Stimulated activated CD4-positive, alpha-beta T cell treated with anti-CD3 and anti-CD28 coated beads, Interleukin-1b, Interleukin-23, amount 100 ng/mL, for 48 hours (primary cell): ENCODE data around the gene PRICKLE4.
"Not testable (repeated sequence)": the region's sequence is repeated elsewhere in the genome, so short reads cannot be mapped to it uniquely, and the experiment has no call there.

ENCODE experiments used
- DNase-seq: peaks from one replicate; pipeline ENCODE4 v3.0.0-alpha.2; 2020

Gene PRICKLE4

DNA sequence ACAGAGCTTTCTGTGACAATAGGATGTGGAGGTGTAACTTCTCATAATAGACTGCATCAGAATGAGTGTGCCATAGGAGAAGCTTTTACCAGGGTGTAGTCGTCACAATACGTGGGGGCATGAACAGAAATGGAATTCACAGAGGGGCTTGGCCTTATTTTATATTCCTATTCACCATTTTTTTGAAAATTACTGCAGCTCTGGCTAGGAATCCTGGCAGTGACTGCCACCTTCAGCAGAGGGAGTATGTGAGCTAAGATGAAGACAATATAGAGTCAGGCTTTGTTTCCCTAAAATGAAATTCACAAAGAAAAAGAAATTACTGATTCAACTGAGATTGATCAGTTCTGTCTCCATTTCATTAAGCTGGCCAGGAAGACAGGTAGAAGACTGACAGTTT is 20.8 kb downstream of the PRICKLE4 start:
- no peak for DNase-seq

DNA sequence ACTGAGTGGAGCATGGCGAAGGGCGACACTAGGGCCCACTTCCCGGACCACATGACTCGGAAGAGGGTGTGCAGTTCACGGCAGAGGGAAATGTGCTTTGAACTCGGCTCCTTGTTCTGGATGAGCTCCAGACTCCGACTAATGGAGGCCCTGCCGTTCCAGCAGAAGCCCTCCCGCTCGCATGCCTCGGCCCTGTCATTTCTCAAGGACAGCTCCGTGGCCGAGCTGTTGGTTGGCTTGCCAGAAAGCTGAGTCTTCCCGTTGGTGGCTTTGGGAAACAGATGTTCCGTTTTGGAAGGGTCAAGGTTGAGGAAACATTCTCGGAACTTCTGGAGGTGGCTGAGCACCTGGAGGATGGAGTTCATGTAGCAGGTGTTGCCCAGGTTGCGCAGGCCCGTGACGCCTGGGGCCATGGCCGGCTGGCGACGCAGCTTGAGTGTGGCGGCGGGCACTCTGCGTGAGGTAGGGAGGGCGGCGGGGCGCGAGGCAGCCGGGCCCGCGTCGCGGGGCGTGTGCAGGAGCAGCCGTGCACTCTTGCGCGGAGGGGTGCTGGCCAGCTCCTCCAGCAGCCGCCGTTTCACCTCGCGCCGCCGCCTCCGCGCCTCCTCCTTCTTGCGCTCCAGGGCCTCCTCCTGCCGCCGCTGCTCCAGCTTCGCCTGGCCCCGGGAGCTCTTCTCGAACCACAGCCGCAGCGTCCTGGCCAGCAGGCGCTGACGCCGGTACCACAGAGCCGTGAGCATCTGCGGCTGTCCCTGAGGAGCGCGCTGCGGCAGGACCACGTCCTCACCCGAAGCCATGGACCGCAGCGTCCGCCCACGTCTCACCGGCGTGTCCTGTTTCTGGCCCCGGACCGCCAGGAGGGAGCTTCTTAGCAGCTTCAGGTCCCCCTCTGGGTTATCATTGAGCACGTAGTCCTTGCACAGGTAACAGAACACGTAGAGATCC is 25.5 kb downstream of the PRICKLE4 start:
- no peak for DNase-seq

DNA sequence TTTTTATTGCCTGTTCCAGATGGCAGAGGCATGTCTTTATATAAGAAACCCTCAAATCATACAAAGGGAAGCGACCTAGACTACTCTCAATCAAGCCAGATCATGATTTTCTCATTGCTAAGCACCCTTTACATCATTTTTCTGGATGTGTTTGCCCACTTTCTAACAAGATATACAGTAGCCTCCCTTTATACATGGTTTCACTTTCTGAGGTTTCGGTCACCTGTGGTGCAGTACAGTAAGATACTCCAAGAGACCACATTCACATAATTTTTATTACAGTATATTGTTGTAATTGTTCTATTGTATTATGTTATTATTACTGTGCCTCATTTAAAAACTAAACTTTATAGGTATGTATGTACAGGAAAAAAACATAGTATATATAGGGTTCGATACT is 30.5 kb downstream of the PRICKLE4 start:
- DNase-seq = no peak

- DNase-seq = not testable (repeated sequence)
These were observed 31.4 kb downstream of the PRICKLE4 start for GRCh38 chr6:41811946-41812345.

- DNase-seq = no peak
These were observed 32.9 kb downstream of the PRICKLE4 start for GRCh38 chr6:41813469-41813868.

DNA sequence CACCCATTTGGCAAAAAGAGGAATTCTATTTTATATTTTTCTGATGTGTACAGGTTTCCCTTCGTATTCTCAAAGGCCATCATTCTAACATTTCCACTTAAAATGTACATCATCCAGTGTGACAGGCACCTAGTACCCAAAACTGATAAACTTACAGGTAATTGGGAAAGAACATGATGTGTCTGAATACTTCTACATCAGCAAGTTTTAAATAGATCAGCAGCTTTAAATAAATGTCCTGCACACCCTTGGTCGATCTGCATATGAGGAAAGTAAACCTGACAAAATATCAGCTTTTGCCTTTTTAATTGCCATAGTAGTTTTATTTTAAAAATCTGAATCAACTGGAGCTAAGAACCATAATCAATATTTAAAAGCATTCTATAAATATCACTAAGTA is 33.4 kb downstream of the PRICKLE4 start:
- DNase-seq = no peak

GRCh38 chr6:41814629-41815028 is 34.0 kb downstream of the PRICKLE4 start:
- DNase-seq = no peak

GRCh38 chr6:41815587-41815986 is 35.0 kb downstream of the PRICKLE4 start:
- DNase-seq = no peak

DNA sequence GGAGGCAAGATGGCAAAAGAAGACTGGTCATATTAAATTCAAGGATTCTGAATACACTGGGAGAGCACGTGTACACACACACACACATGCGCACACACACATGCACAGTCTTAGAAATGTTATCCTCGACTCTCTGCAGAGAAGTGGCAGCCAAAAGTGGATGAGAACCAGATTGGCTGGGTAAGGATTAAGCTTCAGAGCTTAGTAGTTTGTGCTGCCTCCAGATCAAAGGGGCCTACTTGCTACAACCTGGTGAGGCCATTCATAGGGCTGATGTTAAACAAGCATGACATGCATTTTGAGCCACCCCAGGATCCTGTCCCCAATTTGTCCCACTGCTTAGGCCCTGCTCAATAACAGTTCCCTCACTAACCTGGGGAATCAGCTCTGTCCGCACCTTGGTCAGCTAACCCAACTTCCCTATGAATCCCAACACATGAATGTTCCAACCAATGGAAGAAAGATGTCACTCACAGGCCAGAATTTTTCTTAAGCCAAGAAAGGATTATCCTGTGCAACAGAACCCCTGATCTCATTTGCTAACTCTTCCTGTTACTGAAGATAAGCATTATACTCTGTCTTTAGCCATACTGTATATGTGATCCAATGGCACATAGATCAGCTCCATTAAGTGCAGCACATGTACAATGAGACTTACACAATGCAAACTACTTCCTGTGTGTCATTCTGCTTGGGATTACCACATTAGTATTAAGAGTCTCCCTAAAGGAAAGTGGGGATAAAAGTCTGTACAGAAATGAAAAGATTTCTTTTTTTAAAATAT is 37.9 kb downstream of the PRICKLE4 start:
- no peak for DNase-seq

- DNase-seq = no peak
These were observed 40.7 kb downstream of the PRICKLE4 start for GRCh38 chr6:41821266-41821665.

GRCh38 chr6:41822021-41822420 is 41.4 kb downstream of the PRICKLE4 start:
- DNase-seq = no peak

GRCh38 chr6:41823178-41823577 is 42.6 kb downstream of the PRICKLE4 start:
- no peak for DNase-seq

DNA sequence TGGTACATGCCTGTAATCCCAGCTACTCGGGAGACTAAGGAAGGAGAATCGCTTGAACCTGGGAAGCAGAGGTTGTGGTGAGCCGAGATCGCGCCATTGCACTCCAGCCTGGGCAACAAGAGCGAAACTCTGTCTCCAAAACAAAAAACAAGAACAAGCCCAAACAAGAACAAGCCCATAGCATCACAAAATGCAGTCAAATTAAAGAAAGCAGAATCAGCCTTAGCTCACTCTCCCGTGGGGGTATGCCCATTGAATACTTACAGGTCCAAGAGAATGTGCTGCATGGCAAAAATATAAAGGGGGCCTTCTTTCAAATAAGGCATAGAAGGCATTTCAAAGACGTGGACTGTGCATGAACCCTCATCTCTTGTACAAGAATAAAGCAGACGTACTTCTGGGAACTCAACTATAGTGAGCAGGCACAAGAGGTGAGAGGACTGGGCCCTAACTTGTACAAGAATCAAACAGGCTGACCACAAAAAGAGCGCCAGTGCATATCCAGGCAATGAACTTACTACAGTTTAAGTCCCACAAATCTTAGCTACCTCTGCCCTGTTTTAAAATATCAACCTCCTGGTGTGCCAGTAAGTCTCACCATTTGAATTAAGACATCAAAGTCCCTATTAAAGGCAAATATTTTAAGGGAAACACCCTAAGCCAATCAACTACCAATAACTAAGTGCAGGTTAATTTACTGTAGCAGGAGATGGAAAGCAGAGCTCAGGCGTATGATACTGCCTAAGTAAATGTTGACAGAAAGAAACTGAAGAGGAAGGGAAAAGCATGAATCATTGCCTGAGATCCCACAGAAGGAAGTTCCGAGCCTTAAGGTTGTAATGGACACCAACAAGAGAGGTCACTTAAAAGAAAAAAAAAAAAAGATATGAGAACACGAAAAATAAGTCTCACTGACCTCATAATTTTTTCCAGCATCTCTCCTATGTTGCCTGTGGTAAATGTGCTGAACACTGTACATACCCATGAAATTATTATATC is 44.3 kb downstream of the PRICKLE4 start:
- DNase-seq = no peak

DNA sequence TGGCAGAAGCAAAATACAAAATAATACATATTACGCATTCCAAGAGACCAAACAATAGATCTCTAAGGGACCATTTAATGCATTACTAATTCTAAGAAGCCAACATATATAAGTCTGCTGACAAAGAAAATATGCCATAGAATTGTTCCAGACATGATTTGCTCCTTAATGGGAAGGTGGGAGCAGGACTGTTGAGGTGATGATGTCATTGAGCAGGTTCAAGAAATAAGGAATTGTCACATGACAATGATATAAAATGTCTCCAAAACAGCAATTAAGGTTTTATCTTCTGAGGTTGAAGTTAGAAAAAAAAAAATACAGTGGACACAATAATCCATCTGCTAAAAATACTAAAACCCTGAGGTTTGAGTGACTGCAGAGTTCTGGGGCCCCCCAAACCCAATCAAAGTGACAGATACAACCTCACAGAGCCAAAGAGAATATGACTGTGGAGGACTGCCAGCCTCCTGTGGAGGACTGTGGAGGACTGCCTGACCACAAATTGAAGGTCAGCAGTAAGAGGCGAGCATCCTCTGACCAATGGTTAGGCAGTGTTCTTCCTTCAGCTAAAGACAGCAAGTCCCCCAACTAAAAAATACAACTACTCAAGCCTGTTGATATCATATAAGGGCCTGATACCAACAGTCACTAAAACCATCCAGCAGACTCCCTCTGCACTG is 45.9 kb downstream of the PRICKLE4 start:
- no peak for DNase-seq

GRCh38 chr6:41832263-41832662 is 51.7 kb downstream of the PRICKLE4 start:
- no peak for DNase-seq

DNA sequence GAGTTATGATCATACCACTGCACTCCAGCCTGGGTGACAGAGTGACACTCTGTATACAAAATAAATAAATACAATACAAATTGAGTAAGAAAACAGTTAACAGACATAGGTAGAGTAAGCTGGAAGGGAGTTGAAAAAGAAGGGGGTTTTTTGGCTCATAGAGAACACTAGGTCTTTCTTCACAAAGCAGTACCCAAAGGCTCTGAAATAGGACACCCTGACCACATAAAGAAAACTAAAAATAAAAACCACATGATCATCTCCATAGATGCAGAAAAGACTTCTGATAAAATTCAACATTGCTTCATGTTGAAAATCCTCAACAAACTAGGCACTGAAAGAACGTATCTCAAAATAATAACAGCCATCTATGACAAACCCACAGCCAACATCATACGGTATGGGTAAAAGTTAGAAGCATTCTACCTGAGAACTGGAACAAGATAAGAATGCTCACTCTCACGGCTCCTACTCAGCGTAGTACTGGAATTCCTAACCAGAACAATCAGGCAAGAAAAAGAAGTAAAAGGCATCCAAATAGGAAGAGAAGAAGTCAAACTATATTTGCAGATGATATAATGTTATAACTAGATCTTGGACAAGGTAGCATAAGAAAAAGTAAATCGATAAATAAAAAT is 55.6 kb downstream of the PRICKLE4 start:
- no peak for DNase-seq

DNA sequence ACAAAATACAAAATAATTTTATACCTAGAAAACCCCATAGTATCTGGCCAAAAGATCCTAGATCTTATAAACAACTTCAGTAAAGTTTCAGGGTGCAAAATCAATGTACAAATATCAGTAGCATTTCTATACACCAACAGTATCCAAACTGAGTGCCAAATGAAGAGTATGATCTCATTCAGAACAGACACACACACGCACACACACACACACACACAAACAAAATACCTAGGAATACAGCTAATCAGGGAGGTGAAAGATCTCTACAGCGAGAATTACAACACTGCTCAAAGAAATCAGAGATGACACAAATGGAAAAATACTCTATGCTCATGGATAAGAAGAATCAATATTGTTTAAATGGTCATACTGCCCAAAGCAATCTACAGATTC is 56.1 kb downstream of the PRICKLE4 start:
- no peak for DNase-seq
